ENCODE results near the gene POP4.

The POP4 gene

GRCh38 chr19:29569038-29569911 is 36.8 kb upstream of the POP4 start:
- POLR2A ChIA-PET (ENCODE audit: low non-redundant PET) = no interaction called here
- CTCF ChIA-PET = no interaction called here

GRCh38 chr19:29571181-29571580 is 34.9 kb upstream of the POP4 start:
- no peak for TF ChIP-seq CTCF (conservative IDR thresholded peaks at IDR 0.05; ENCODE audit: low read depth)
- CTCF ChIA-PET = interaction anchor here (0.7 kb wide), 1 partner anchor 308 kb away, joined by 5 read pairs; no protein-coding TSS in a partner anchor
- H3K27ac ChIP-seq = no peak overlapping the region
- DNase-seq (ENCODE audit: low spot score) = no peak
- POLR2A ChIA-PET (ENCODE audit: low non-redundant PET) = no interaction called here

More at GRCh38 chr19:29569038-29569911, 36.8 kb upstream of the POP4 start:
- no peak for TF ChIP-seq CTCF (conservative IDR thresholded peaks at IDR 0.05; ENCODE audit: low read depth)
- no peak overlapping the region for H3K27ac ChIP-seq
- DNase-seq (ENCODE audit: low spot score) = no peak

- ChIA-PET CTCF (no interaction called here), POLR2A (ENCODE audit: low non-redundant PET) (no interaction called here)
Measured at GRCh38 chr19:29573486-29573885, 32.6 kb upstream of the POP4 start.

GRCh38 chr19:29574510-29574909 is 31.6 kb upstream of the POP4 start:
- H3K27ac ChIP-seq = no peak overlapping the region
- no peak for DNase-seq (ENCODE audit: low spot score)
- no peak for TF ChIP-seq CTCF (conservative IDR thresholded peaks at IDR 0.05; ENCODE audit: low read depth)
- ChIA-PET POLR2A (ENCODE audit: low non-redundant PET) (no interaction called here), CTCF (no interaction called here)

More at GRCh38 chr19:29573486-29573885, 32.6 kb upstream of the POP4 start:
- TF ChIP-seq CTCF (conservative IDR thresholded peaks at IDR 0.05; ENCODE audit: low read depth) = no peak
- no peak for DNase-seq (ENCODE audit: low spot score)
- no peak overlapping the region for H3K27ac ChIP-seq

- TF ChIP-seq CTCF (conservative IDR thresholded peaks at IDR 0.05; ENCODE audit: low read depth) = no peak
- DNase-seq (ENCODE audit: low spot score) = no peak
- ChIA-PET CTCF (no interaction called here), POLR2A (ENCODE audit: low non-redundant PET) (interaction anchor here (0.6 kb wide), 1 partner anchor 136 kb away, joined by 3 read pairs; no protein-coding TSS in a partner anchor)
- no peak overlapping the region for H3K27ac ChIP-seq
Measured at GRCh38 chr19:29576046-29576606, 30.0 kb upstream of the POP4 start.

GRCh38 chr19:29576761-29577648 is 29.1 kb upstream of the POP4 start:
- CTCF ChIA-PET = no interaction called here
- POLR2A ChIA-PET (ENCODE audit: low non-redundant PET) = no interaction called here
- DNase-seq (ENCODE audit: low spot score) = no peak
- H3K27ac ChIP-seq = no peak overlapping the region
- TF ChIP-seq CTCF (conservative IDR thresholded peaks at IDR 0.05; ENCODE audit: low read depth) = no peak

Data from RWPE1 (cell line).